ENCODE results near the gene MBNL1. TPM values are rescaled to one million over a fixed set of nuclear protein-coding genes. Genes with fewer than 3 reads are reported as not detected.

The MBNL1 gene
- polyA plus RNA-seq, 1 donor (not counting 4 experiments of a cell fraction or from before 2014, with no cell fraction given): 58.3 TPM

DNA sequence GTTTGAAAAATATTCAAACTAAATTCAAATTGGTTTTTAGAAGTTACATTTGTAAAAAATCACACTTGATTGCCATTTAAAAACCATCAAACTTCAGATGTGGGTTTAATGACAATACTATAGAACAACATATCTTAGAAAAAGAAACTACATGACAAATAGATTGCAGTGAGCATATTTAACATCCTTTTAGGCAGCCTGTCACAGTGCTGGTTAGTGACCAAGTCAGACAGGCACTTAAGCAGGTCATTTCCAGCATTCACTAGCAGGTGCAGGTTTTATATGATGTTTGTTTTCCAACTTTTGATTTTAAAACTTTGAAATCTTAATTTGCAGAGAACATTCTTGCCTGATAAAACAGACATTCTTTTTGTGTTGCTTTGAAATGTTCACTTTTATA is 115.7 kb downstream of the MBNL1 start:
- no peaks in the 10 kb centered on the region for H3K36me3 ChIP-seq (ENCODE audit: control insufficient read depth in 2 of 2, extremely low read depth in 1 of 2, insufficient read depth in 2 of 2, low read length in 2 of 2)
- DNase-seq (ENCODE audit: low read depth, low spot score) (no peak), FAIRE-seq (no peak)
- no peak overlapping the region for H3K27ac ChIP-seq (ENCODE audit: control insufficient read depth, insufficient read depth, low read length)
- no peaks in the 10 kb centered on the region for H3K9me3 ChIP-seq (ENCODE audit: control insufficient read depth, low read depth, low read length)
- no peak overlapping the region for H3K4me3 ChIP-seq (ENCODE audit: control insufficient read depth in 2 of 3, extremely low read depth in 1 of 3, insufficient read depth in 2 of 3, low read depth in 1 of 3, low read length in 3 of 3)
- H3K4me2 ChIP-seq (ENCODE audit: control insufficient read depth, extremely low read depth, insufficient read depth, low read depth, low read length): no peak overlapping the region
- H4K20me1 ChIP-seq (ENCODE audit: control insufficient read depth, extremely low read depth, insufficient read depth, low read length): no peaks in the 10 kb centered on the region
- peaks cover 22% of the 10 kb centered on the region for H3K4me1 ChIP-seq (ENCODE audit: control insufficient read depth, extremely low read depth, insufficient read depth, low read length)
- H2AFZ ChIP-seq (ENCODE audit: control insufficient read depth, low read length): no peak overlapping the region
- no peaks in the 10 kb centered on the region for H3K27me3 ChIP-seq (ENCODE audit: control insufficient read depth, extremely low read depth, insufficient read depth, low read length)
- no peak overlapping the region for H3K9ac ChIP-seq (ENCODE audit: control insufficient read depth, extremely low read depth, insufficient read depth, low read length)
- H3K9me1 ChIP-seq (ENCODE audit: control insufficient read depth, extremely low read depth, insufficient read depth, low read length): no peaks in the 10 kb centered on the region
- dilution Hi-C loops (cut with MboI; ENCODE audit: extremely low pct_ligation_motif_present, low sequenced_read_pairs): no loop called here
- no peak for TF ChIP-seq EZH2 (IDR thresholded peaks at IDR 0.05; ENCODE audit: low read length)
- no peak for TF ChIP-seq CTCF (optimal IDR thresholded peaks at IDR 0.05 in 1 of 3, IDR thresholded peaks at IDR 0.05 in 1 of 3, conservative IDR thresholded peaks at IDR 0.05 in 1 of 3; ENCODE audit: extremely low read depth in 1 of 3, insufficient read depth in 2 of 3, low read length in 3 of 3)
- peaks cover 64% of the 10 kb centered on the region for H3K79me2 ChIP-seq (ENCODE audit: control insufficient read depth, insufficient read depth, low read length)

GRCh38 chr3:152385761-152386160 is 117.0 kb downstream of the MBNL1 start:
- Histone ChIP-seq H4K20me1 (ENCODE audit: control insufficient read depth, extremely low read depth, insufficient read depth, low read length) (no peaks in the 10 kb centered on the region), H3K9me3 (ENCODE audit: control insufficient read depth, low read depth, low read length) (no peaks in the 10 kb centered on the region), H3K79me2 (ENCODE audit: control insufficient read depth, insufficient read depth, low read length) (peaks cover 64% of the 10 kb centered on the region), H3K36me3 (ENCODE audit: control insufficient read depth in 2 of 2, extremely low read depth in 1 of 2, insufficient read depth in 2 of 2, low read length in 2 of 2) (peaks cover 2 to 6% of the 10 kb centered on the region in 2 experiments), H3K4me3 (ENCODE audit: control insufficient read depth in 2 of 3, extremely low read depth in 1 of 3, insufficient read depth in 2 of 3, low read depth in 1 of 3, low read length in 3 of 3) (no peak overlapping the region), H3K4me1 (ENCODE audit: control insufficient read depth, extremely low read depth, insufficient read depth, low read length) (peaks cover 22% of the 10 kb centered on the region), H3K9me1 (ENCODE audit: control insufficient read depth, extremely low read depth, insufficient read depth, low read length) (no peaks in the 10 kb centered on the region), H2AFZ (ENCODE audit: control insufficient read depth, low read length) (no peak overlapping the region), H3K27ac (ENCODE audit: control insufficient read depth, insufficient read depth, low read length) (no peak overlapping the region), H3K9ac (ENCODE audit: control insufficient read depth, extremely low read depth, insufficient read depth, low read length) (no peak overlapping the region), H3K27me3 (ENCODE audit: control insufficient read depth, extremely low read depth, insufficient read depth, low read length) (no peaks in the 10 kb centered on the region), H3K4me2 (ENCODE audit: control insufficient read depth, extremely low read depth, insufficient read depth, low read depth, low read length) (no peak overlapping the region)
- TF ChIP-seq EZH2 (IDR thresholded peaks at IDR 0.05; ENCODE audit: low read length) (no peak), CTCF (optimal IDR thresholded peaks at IDR 0.05 in 1 of 3, IDR thresholded peaks at IDR 0.05 in 1 of 3, conservative IDR thresholded peaks at IDR 0.05 in 1 of 3; ENCODE audit: extremely low read depth in 1 of 3, insufficient read depth in 2 of 3, low read length in 3 of 3) (no peak)
- dilution Hi-C loops (cut with MboI; ENCODE audit: extremely low pct_ligation_motif_present, low sequenced_read_pairs): no loop called here
- DNase-seq (ENCODE audit: low read depth, low spot score) (no peak), FAIRE-seq (no peak)
